Psoas muscle (tissue), 8 donors: Measurements from ENCODE around the gene ELOVL6. TPM values are rescaled to one million over a fixed set of nuclear protein-coding genes. Genes with fewer than 3 reads are reported as not detected.

Experiments
- ATAC-seq, 4 donors: fragments of 200-7000 bp; cut with Tn5 transposase; one replicate each; pipeline ENCODE4 v1.9.1; 2020; ENCODE audit warnings: moderate library complexity in 3 of 4, mild to moderate bottlenecking in 2 of 4
- DNase-seq, 2 donors: peaks; one replicate each; pipeline ENCODE4 v3.0.0-alpha.2; 2020
- H3K27ac ChIP-seq: fragments of 200-600 bp; one replicate; pipeline ENCODE4 v1.8.0; 2022
- H3K27me3 ChIP-seq, 3 donors: fragments of 200-600 bp in 1 of 3; one replicate each; pipeline versions ENCODE4 v1.6.1 to v1.8.0; 2013 to 2022; ENCODE audit warnings: low read length in 2 of 3, mild to moderate bottlenecking in 2 of 3, moderate library complexity in 1 of 3; ENCODE audit not compliant: insufficient read depth in 3 of 3
- H3K36me3 ChIP-seq, 2 donors: fragments of 200-600 bp in 1 of 2; one replicate each; pipeline versions ENCODE4 v1.6.1 to v1.8.0; 2013 to 2022; ENCODE audit warnings: low read depth in 1 of 2, mild to moderate bottlenecking in 1 of 2, moderate library complexity in 1 of 2; ENCODE audit not compliant: insufficient read depth in 1 of 2
- H3K4me1 ChIP-seq: fragments of 200-600 bp; one replicate; pipeline ENCODE4 v1.8.0; 2022
- H3K4me3 ChIP-seq: fragments of 200-600 bp; one replicate; pipeline ENCODE4 v1.8.0; 2022; ENCODE audit warnings: mild to moderate bottlenecking
- H3K9me3 ChIP-seq: fragments of 200-600 bp; one replicate; pipeline ENCODE4 v1.8.0; 2022
- WGBS, 3 donors: extraction: QIAGEN DNeasy Blood & Tissue Kit; methylation state at CpG; one replicate each; pipeline versions ENCODE4 v1.1.6 to v1.1.7; 2013; 5-methylcytosine and 5-hydroxymethylcytosine counted together
- intact Hi-C, 2 donors: fragments of 100-400 bp; cut with DNase I; formaldehyde crosslinking; loops; one replicate each; pipeline versions ENCODE4 v1.11.0 to v1.14.2; 2022
- polyA plus RNA-seq, 3 donors: library from polyadenylated mRNA; stranded (reverse); fragments of 200-250 nt; gene quantifications; one replicate each; pipeline ENCODE4 v1.2.3, GENCODE V29; 2013
- total RNA-seq, 4 donors: library from RNA; stranded (reverse); fragmentation: NEBNext Ultra II Directional in 2 of 4; extraction: Animal tissue kit (Norgen Biotek cat#: 25700) in 2 of 4; gene quantifications; one replicate each; pipeline versions ENCODE4 v1.2.1 to v1.2.4, GENCODE V29; 2021 to 2023
- TF ChIP-seq, protein P1 (sequence below): fragments of 200-600 bp; IDR thresholded peaks from one replicate; pipeline ENCODE4 v1.8.0; 2022; ENCODE audit warnings: antibody characterized with exemption
- donor health status: healthy with polysubstance abuse.
- donor health status: DM: no; HTN: no; CAD: no; lungs with moderate emphysema.
- donor health status: Bipolar disorder and iron deficiency.
- donor health status: healthy.
- donor health status: DM: yes; HTN: yes; CAD: no.
- donor health status: DM: no; HTN: no; CAD: no.
- donor health status: DM: no; HTN: no; CAD: no.
- donor health status: DM: yes; HTN: yes; CAD: no.

The ELOVL6 gene
- total and polyA plus RNA-seq, 7 donors = 0.35 to 4.5 (median 0.99) TPM

DNA sequence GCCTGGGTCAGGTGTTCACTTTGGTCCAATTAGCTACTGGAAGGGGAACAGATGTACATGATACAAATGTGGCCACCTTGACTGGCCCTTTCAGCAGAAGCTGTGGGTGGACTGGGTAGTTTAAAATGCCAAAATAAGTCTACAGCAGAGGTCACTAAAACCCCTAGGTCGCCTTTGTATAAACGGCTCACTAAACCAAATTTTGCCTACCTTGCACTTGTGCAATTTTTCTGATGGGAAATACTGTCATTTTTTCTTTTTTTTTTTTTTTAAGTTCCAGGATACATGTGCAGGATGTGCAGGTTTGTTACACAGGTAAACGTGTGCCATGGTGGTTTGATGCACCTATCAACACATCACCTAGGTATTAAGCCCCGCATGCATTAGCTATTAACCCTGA, 176.0 kb downstream of the ELOVL6 start:
- no peak overlapping the region for H3K4me3 ChIP-seq
- H3K27ac ChIP-seq = no peak overlapping the region
- ATAC-seq (no peak), DNase-seq (no peak)
- no peaks in the 10 kb centered on the region for H3K36me3 ChIP-seq
- H3K4me1 ChIP-seq = no peaks in the 10 kb centered on the region
- intact Hi-C loops = no loop called here
- H3K9me3 ChIP-seq = no peaks in the 10 kb centered on the region
- H3K27me3 ChIP-seq = peaks cover 0 to 1% (median 0%) of the 10 kb centered on the region in 3 donors
- 91 to 95% (median 93%) methylated on average over 4 of the region's 4 CpGs for WGBS, 3 donors
- TF ChIP-seq, protein P1, sequence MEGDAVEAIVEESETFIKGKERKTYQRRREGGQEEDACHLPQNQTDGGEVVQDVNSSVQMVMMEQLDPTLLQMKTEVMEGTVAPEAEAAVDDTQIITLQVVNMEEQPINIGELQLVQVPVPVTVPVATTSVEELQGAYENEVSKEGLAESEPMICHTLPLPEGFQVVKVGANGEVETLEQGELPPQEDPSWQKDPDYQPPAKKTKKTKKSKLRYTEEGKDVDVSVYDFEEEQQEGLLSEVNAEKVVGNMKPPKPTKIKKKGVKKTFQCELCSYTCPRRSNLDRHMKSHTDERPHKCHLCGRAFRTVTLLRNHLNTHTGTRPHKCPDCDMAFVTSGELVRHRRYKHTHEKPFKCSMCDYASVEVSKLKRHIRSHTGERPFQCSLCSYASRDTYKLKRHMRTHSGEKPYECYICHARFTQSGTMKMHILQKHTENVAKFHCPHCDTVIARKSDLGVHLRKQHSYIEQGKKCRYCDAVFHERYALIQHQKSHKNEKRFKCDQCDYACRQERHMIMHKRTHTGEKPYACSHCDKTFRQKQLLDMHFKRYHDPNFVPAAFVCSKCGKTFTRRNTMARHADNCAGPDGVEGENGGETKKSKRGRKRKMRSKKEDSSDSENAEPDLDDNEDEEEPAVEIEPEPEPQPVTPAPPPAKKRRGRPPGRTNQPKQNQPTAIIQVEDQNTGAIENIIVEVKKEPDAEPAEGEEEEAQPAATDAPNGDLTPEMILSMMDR = no peak

DNA sequence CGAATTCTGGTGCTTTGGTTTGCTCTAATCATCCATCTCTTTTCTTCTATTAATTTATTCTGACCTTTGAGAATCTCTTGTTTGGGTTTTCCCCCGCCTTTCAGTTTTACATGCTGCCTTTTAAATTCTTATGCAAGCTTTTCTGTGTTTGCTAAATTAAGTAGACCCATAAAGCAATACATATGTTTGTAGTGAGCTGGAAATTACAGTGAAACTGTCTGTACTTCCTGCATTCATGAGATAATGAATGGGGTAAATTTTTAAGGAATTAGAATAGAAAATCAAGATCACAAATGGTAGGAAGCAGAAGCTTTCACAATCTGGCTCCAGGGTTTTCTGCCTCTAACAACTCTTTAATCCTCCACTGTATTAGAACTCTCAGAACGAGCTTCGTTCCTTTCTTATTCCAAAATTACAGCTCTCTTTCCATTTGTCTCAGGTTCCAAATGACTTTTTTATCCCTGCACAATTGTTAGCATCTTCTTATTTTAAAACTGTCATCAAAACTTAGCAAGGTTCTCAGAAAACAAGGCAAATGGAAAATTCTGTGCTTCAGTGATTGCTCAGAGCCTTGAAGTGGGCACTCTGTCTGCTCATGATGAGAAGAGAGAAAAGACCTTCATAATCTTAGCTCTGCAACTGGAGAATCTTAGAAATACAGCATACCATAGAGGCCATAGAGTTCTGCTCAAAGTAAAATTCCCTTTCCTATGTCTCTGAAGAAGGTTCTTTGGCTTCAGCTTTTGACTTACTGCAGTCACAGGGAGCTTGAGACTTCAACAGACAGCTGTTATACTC, 177.6 kb downstream of the ELOVL6 start:
- TF ChIP-seq, protein P1 = no peak
- no peaks in the 10 kb centered on the region for H3K9me3 ChIP-seq
- no peak for DNase-seq
- no peaks in the 10 kb centered on the region for H3K4me1 ChIP-seq
- no peak for ATAC-seq
- no peak overlapping the region for H3K27ac ChIP-seq
- intact Hi-C loops = no loop called here
- H3K4me3 ChIP-seq = no peak overlapping the region
- H3K27me3 ChIP-seq = peaks cover 0 to 1% (median 0%) of the 10 kb centered on the region in 3 donors
- WGBS, 3 donors = 58 to 73% (median 61%) methylated on average over 4 of the region's 4 CpGs
- no peaks in the 10 kb centered on the region for H3K36me3 ChIP-seq

DNA sequence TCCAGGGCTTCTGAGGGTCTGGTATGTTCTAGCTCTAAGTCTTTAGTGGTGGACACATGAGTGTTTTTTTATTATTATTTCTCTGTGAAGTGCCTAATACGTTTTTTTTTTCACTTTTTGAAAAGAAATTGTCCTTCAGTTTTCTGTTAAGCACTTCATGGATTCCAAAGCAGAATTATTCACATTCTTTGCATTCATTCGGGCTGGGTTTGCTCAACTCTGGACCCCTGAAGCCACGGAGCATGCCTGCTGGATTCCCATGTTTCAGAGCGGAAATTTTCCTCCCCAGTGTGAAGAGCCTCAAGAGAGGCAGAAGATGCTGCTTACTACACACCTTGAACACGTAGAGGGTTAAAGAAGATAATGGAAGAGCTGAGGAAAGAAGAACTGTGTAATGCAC, 178.3 kb downstream of the ELOVL6 start:
- H3K27me3 ChIP-seq = peaks cover 0 to 1% (median 0%) of the 10 kb centered on the region in 3 donors
- 19 to 24% (median 22%) methylated on average over 5 of the region's 5 CpGs for WGBS, 3 donors
- H3K36me3 ChIP-seq = no peaks in the 10 kb centered on the region
- ATAC-seq (no peak), DNase-seq (no peak)
- no peaks in the 10 kb centered on the region for H3K4me1 ChIP-seq
- H3K9me3 ChIP-seq = no peaks in the 10 kb centered on the region
- H3K27ac ChIP-seq = no peak overlapping the region
- TF ChIP-seq, protein P1 = no peak
- intact Hi-C loops = no loop called here
- H3K4me3 ChIP-seq = no peak overlapping the region

DNA sequence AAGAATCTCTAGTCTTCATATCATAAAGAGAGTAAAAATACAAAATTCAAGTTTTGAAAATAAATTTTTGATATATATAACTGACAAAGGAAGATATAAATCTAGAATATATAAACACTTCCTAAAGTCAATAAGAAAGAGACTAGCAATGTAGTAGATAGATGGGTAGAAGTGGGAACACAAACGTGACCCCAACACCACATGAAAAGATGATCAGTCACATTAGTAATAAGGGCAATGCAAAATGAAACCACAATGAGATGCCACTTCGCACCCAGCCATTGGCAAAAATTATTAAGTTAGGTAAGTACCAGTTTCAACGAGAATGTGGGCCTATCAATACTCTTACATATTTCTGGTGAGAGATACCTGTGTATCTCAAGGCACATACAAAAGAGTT, 179.3 kb downstream of the ELOVL6 start:
- H3K27ac ChIP-seq = no peak overlapping the region
- H3K4me1 ChIP-seq = no peaks in the 10 kb centered on the region
- 86 to 91% (median 88%) methylated on average over 3 of the region's 3 CpGs for WGBS, 3 donors
- DNase-seq (no peak), ATAC-seq (no peak)
- TF ChIP-seq, protein P1 = no peak
- H3K9me3 ChIP-seq = no peaks in the 10 kb centered on the region
- intact Hi-C loops = no loop called here
- no peak overlapping the region for H3K4me3 ChIP-seq
- H3K36me3 ChIP-seq = peaks cover 0 to 3% of the 10 kb centered on the region in 2 donors
- peaks cover 0 to 1% (median 0%) of the 10 kb centered on the region in 3 donors for H3K27me3 ChIP-seq

DNA sequence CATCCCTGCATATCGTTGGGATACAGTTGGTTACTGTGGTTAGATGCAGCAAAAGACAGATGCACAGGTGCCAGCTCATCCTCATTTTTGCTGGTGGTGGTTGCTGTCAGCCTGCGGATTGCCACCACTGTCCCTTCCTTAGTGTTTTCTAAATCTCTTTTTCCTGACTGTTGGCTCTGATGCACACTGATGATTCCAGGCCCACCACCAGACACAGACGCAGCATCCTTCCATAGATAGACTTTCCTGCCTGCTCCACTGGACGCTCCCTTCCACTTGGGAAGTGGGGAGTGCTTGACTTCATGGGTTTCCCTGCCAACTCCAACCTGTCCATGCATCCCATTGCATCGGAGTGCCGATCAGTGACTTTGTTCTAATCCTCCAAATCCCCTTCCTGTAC, 184.2 kb downstream of the ELOVL6 start:
- intact Hi-C loops = no loop called here
- H3K36me3 ChIP-seq = peaks cover 0 to 49% of the 10 kb centered on the region in 2 donors
- no peaks in the 10 kb centered on the region for H3K27me3 ChIP-seq
- no peaks in the 10 kb centered on the region for H3K4me1 ChIP-seq
- DNase-seq = no peak
- no peaks in the 10 kb centered on the region for H3K9me3 ChIP-seq
- no peak overlapping the region for H3K4me3 ChIP-seq
- ATAC-seq = no peak
- WGBS, 3 donors = 90 to 93% (median 92%) methylated on average over 6 of the region's 6 CpGs
- TF ChIP-seq, protein P1 = no peak
- H3K27ac ChIP-seq = no peak overlapping the region
